ENCODE data around the gene DECR2. TPM values are rescaled to one million over a fixed set of nuclear protein-coding genes. Genes with fewer than 3 reads are reported as not detected.
A peak's percentile ranks its signal among the peaks of the same experiment; 100 is the strongest.

The DECR2 gene
- 3.9 TPM in 2 replicates for total RNA-seq (2012; rRNA removed)
- 26.7 and 29.6 TPM in 2 replicates for polyA plus RNA-seq (2012; rRNA removed)
- 14.9 and 32.6 TPM in 2 replicates for polyA plus RNA-seq (2012; cell fraction: cytosol; rRNA removed)
- 68.9 and 165 TPM in 2 replicates for polyA plus RNA-seq (2012; cell fraction: nucleus; rRNA removed; ENCODE audit: low replicate concordance)
- Bru-seq, nascent RNA, result percentile 48 among the genes with signal in this experiment
- percentile 59 among the genes with signal in this experiment for BruChase-seq, experiment 1, labeled RNA remaining after a 6-hour chase
- BruChase-seq, experiment 2, labeled RNA remaining after a 2-hour chase, result percentile 53 among the genes with signal in this experiment
- long read RNA-seq, transcript DECR2-201 (9 exons, 1,615 nt), result major isoform, 25 of 36 reads
- long read RNA-seq, partial matches to known transcripts, result 4 of 36 reads
- long read RNA-seq, other reads (novel, unspliced or antisense), result 7 of 36 reads

GRCh38 chr16:401468-402348 lies at the start of gene DECR2:
DECR2 (plus strand) TSS chr16:401885; CDS start chr16:401964, 79 bp downstream.
- Histone ChIP-seq H2AK9ac (replicated peaks; ENCODE audit: low read depth, low read length, poor library complexity) (peak within 1 kb of the TSS; percentile 98), H4K8ac (ENCODE audit: low read depth in 2 of 2, low read length in 2 of 2) (peak within 1 kb of the TSS; percentile 41 to 87; a peak in 3 of 4 replicates), H3K9ac (ENCODE audit: low read depth, low read length) (peak within 1 kb of the TSS; percentile 97), H3K27me3 (ENCODE audit: control insufficient read depth, insufficient read depth, low read length) (no peaks in the 10 kb centered on the region), H3K9me3 (ENCODE audit: control insufficient read depth, insufficient read depth, low read length) (no peaks in the 10 kb centered on the region), H3K14ac (replicated peaks; ENCODE audit: low read depth, low read length) (peak within 1 kb of the TSS; percentile 98), H4K91ac (ENCODE audit: insufficient read depth, low read depth, low read length) (peak within 1 kb of the TSS; percentile 82), H4K20me1 (ENCODE audit: insufficient read depth, low read length) (peaks cover 15% of the 10 kb centered on the region; the same call in 1 of the 2 replicates), H3K9me1 (ENCODE audit: insufficient read depth, low read length) (0 out of 2 replicates have a peak, but pooled peaks cover 6% of the 10 kb centered on the region), H3K4ac (ENCODE audit: low read depth, low read length) (peak within 1 kb of the TSS; percentile 88), H2AK5ac (ENCODE audit: low read depth, low read length) (peak within 1 kb of the TSS; percentile 77), H3K56ac (ENCODE audit: extremely low read depth, insufficient read depth, low read length) (peak within 1 kb of the TSS; percentile 47), H3K36me3 (ENCODE audit: control insufficient read depth, insufficient read depth, low read length) (peaks cover 19% of the 10 kb centered on the region), H3K18ac (ENCODE audit: low read depth, low read length) (no peak within 1 kb of the TSS; the same call in 1 of the 2 replicates), H3K4me2 (ENCODE audit: low read depth, low read length) (peak within 1 kb of the TSS; percentile 79), H2BK5ac (ENCODE audit: low read depth, low read length, poor library complexity, severe bottlenecking) (peak within 1 kb of the TSS; percentile 73), H3K79me1 (ENCODE audit: low read depth in 1 of 2, low read length in 2 of 2) (peaks cover 4 to 37% of the 10 kb centered on the region in 2 experiments), H2AFZ (replicated peaks; ENCODE audit: low read length, poor library complexity) (peak within 1 kb of the TSS; percentile 99), H3K4me1 (ENCODE audit: control insufficient read depth, insufficient read depth, low read length) (peaks cover 4% of the 10 kb centered on the region), H2BK120ac (ENCODE audit: low read depth, low read length) (peak within 1 kb of the TSS; percentile 78), H2BK15ac (ENCODE audit: low read depth, low read length) (no peak within 1 kb of the TSS), H3K27ac (ENCODE audit: insufficient read depth, low read length) (peak within 1 kb of the TSS; percentile 90), H2BK20ac (ENCODE audit: low read depth, low read length) (0 out of 2 replicates have a peak within 1 kb of the TSS, but pooled peaks have one; percentile 34), H4K5ac (ENCODE audit: low read depth, low read length) (peak within 1 kb of the TSS; percentile 75), H3K23ac (ENCODE audit: low read depth, low read length) (peak within 1 kb of the TSS; percentile 79), H3K4me3 (ENCODE audit: insufficient read depth, low read depth, low read length) (peak within 1 kb of the TSS; percentile 95)
- ATAC-seq (ENCODE audit: low read depth) (peak; percentile 88), DNase-seq (peak; percentile 85)
- dilution Hi-C loops (cut with HindIII; ENCODE audit: low sequenced_read_pairs, unreplicated experiment) (no loop called here), in situ Hi-C loops (cut with MboI; ENCODE audit: low sequenced_read_pairs) (no loop called here), intact Hi-C loops (cut with micrococcal nuclease) (loop anchor here (5.0 kb wide), 1 partner anchor 126 kb away; the partner anchor contains the start of gene CAPN15)
- WGBS, 2 experiments (ENCODE audit: extremely low coverage in 2 of 2, insufficient read length in 1 of 2), result 1% methylated on average over 40 of the region's 91 CpGs; no CpG with 5 or more reads in 1 of the 2 experiments
- CTCF ChIA-PET, result interaction anchor here (0.5 to 0.7 kb wide), 2 partner anchors 10 to 40 kb away, joined by 3 to 6 read pairs; no protein-coding TSS in a partner anchor
- no TSS peak for BruUV-seq (replicated peaks)
- POLR2A ChIA-PET (ENCODE audit: unreplicated experiment), result interaction anchor here (1.2 kb wide), 1 partner anchor 15 kb away, joined by 3 read pairs; no protein-coding TSS in a partner anchor
- TF ChIP-seq RAD21 (IDR thresholded peaks at IDR 0.05; ENCODE audit: low read length), result peak; percentile 59
- no peak for TF ChIP-seq BHLHE40 (IDR thresholded peaks at IDR 0.05; ENCODE audit: low read depth, low read length)
- TF ChIP-seq RCOR1 (IDR thresholded peaks at IDR 0.05; ENCODE audit: insufficient replicate concordance, low read length), result no peak
- TF ChIP-seq CTCF (conservative IDR thresholded peaks at IDR 0.05; ENCODE audit: low read depth, low read length), result peak; percentile 53
- no peak for TF ChIP-seq CHD1 (IDR thresholded peaks at IDR 0.05; ENCODE audit: low read depth, low read length)
- no peak for TF ChIP-seq ELK1 (IDR thresholded peaks at IDR 0.05; ENCODE audit: borderline replicate concordance, low read depth, low read length)
- peak; percentile 25; the same call in 1 of the 2 replicates for TF ChIP-seq MAZ (IDR thresholded peaks at IDR 0.05; ENCODE audit: borderline replicate concordance, low read depth, low read length)
- peak; percentile 47; the same call in 1 of the 2 replicates for TF ChIP-seq SMC3 (IDR thresholded peaks at IDR 0.05; ENCODE audit: low read depth, low read length)
- TF ChIP-seq FOS (IDR thresholded peaks at IDR 0.05; ENCODE audit: low read depth, low read length), result no peak
- peak; percentile 50; the same call in 1 of the 2 replicates for TF ChIP-seq POLR2A (IDR thresholded peaks at IDR 0.05; ENCODE audit: low read depth, low read length)
- TF ChIP-seq MAFK (IDR thresholded peaks at IDR 0.05; ENCODE audit: low read depth, low read length), result no peak

Measured in IMR-90 (cell line).